Measurements from ENCODE around the gene PTPRD.
"Not testable (repeated sequence)": the region's sequence is repeated elsewhere in the genome, so short reads cannot be mapped to it uniquely, and the experiment has no call there.

Gene PTPRD

GRCh38 chr9:9973062-9973461, 639.7 kb downstream of the PTPRD start:
- no peak for DNase-seq

GRCh38 chr9:9970514-9970913, 642.3 kb downstream of the PTPRD start:
- no peak for DNase-seq

- no peak for DNase-seq
Measured at GRCh38 chr9:9963841-9964240, 649.0 kb downstream of the PTPRD start.

GRCh38 chr9:9961934-9962333, 650.9 kb downstream of the PTPRD start:
- DNase-seq = no peak

DNA sequence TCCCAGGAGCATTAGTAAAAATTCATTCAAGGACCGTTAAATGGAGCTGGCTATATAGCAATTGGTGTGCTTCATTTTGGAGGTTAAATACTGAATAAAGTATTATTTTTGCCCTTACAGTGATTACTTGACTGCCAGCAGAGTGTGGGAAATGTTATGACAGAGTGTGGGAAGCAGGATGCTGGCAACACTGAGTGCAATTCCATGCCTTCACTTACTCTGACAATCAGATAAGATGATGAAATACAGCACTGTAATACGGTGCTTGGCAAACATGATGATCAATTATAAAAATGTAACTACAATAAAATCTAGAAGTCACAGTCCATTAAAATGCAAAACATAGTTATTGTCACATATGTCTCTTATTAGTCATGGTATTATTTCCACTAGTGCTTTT, 651.3 kb downstream of the PTPRD start:
- DNase-seq = no peak

DNA sequence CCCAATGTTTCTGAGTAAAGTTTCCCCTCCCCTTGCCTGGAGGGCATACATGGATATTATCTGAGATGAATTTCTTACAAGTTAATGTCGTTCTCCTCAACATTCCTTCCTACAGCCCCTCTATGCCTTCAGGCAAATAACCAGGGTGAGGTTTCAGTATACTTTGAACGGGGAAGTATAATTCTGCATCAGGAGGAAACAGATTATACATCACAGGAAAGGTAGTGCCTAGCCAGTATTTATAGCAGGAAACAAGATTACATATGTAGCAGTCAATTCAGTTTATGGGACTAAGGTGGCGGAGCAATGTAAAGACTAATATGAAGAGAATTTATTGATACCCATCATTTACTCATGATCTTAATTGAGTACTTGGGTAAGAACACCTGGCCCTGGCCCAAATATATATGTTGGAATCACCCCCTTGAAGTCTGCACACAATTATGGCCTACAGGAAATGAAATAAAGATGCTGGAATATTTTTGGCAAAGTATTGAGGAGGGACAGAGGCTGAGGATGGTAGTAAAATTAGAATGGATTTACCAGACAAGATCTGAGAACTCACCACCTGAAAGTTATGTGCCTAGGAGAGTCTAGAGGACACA, 661.1 kb downstream of the PTPRD start:
- DNase-seq = no peak

- no peak for DNase-seq
Measured at GRCh38 chr9:9950813-9951212, 662.0 kb downstream of the PTPRD start.

DNA sequence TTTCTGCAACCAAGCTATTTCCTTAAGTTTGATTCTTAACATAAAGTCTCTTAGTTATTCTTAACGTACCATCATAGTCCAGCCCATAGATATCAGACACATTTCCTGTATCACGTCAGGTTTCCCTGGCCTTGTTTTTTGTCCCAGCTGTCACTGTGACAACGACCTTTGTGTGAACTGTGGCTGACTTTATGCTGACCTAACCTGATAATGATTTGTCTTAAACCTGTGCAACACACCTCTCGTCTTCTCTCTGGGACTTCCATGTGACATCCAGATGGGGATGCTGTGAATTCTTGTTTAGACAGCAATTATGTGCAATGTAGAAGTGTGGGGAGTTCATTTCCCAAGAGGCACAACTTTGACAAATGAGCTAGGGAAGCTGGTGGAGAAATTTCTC, 662.8 kb downstream of the PTPRD start:
- DNase-seq = no peak

DNA sequence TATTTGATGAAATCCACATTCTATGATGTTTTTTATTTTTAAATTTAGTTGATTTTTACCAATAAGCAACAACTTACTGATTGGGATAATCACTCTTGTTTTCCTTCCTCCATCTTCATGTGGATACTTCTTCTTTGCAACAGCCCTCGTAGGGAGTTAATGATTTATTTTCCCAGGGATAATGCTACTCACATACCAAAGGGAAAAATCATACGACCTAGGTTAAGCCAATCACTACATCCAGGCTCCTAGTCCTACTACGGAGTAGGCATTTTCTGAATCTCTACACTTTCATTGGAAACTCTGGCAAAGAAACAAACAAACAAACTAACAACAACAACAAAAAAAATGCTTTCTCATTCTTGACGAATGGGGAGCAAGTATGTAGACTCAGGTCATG, 663.4 kb downstream of the PTPRD start:
- no peak for DNase-seq

GRCh38 chr9:9945966-9946365, 666.8 kb downstream of the PTPRD start:
- no peak for DNase-seq

DNA sequence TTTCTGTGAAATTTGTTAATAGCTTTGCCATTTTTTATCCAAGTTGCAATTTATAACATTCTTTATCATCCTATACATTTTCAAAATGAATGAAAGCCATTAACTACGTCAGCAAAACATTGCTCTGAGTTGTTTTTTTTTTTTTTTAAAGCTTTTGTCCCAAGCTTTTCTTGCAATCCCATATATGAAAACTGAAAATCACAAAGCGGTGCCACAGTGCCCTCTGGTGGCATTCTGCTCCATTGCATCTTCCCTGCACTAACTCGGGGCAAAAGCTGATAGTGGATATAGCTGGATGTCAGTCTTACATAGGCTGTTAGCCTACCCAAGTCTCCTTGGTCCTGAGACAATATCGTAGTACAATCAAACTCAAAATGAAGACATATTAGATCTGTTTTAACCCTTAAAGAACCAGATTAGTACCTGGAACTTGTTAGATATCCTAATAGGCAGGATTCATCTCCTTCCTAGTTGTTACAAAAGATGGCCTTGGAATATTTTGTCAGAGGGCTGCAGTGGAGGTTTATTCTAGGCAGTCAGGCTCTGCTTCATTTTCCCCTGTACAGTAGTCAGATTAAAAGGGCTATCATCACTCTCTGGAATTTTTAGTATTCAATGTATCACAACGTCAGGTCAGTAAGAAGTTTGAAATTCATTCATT, 669.9 kb downstream of the PTPRD start:
- DNase-seq = peak in 52 of 58 donors; percentile 1 to 75 (median 38)

DNA sequence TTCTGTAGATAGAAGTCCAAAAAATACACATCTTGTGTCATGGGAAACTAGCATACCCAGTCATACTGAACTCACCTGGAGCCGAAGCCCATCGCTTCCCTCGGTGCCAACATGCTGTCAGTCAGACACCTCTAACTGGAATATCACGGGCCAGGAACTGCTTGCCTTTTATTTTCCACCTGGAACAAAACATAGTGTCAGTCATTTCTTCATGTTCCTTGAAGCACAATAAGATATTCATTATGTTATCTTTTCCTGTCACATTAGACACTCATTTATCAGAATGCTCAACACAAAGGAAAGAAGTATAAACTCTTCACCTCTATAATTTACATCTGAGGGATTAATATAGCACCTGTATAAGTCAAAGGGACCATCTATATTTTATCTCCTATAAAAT, 674.4 kb downstream of the PTPRD start:
- no peak for DNase-seq

- not testable (repeated sequence) for DNase-seq
Measured at GRCh38 chr9:9931464-9931863, 681.3 kb downstream of the PTPRD start.

DNA sequence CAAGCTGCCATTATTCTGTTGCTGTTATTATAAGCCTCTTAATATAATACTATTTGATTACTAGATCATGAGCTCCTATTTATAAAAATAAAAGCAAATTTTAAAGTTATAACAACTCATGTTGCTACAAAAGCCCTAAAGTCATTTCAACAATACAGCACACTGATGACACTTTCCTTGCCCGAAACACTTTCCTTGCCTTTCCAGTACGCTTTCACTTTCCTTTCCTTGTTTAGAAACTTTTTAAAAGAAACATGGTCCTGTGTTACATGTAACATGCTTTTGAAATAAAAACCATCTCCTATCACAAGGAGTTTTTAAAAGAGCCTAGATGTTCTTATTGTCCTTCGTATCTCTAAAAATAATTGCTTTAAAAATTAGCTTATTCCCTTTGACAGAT, 688.4 kb downstream of the PTPRD start:
- no peak for DNase-seq

DNA sequence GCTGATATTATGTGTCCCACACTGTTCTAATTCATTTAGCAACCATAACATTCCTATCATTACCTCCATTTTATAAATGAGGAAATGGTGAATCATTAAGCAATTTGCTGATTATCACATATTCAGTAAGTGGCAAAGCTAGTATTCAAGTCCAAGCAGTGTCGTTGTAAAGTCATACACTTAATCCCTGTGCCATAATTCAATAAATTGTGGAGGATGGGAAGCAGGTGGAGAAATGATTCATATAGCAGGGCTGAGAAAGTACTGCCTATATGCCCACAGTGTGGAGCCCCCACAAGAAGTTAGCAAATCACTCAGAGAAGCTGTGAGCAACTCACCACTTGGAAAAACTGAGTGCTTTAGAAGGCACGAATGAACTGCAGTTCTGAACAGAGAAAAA, 691.0 kb downstream of the PTPRD start:
- no peak for DNase-seq

DNA sequence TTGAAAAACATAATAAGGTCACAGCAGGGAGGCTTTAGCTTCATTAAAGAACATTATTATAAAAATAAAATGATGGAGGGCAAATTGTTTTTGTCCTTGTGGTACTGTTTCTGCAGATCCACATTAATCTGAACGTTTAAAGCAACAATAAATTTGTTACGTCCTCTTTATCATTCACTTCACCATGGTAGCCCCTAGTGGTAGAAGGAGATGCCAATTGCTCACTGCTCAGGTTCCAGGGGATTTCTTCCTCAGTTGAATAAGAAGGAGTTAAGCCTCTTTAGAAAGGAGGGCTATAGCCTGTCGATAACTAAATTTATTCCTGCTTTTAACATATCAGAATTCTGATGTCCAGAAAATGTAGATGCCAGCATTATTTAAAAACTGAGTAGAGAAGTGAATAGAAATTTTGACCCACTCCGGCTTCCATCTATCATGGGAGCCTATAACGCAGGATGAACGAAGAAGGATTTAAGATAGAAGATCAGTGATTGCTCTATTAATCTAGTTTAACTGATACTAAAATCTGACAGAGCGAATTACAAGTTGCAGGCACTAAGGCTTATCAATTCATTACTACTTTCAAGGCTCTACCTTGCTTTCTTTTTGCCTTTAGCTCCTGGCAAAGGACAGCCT, 692.3 kb downstream of the PTPRD start:
- peak in 1 of 58 donors; percentile 14 for DNase-seq

DNA sequence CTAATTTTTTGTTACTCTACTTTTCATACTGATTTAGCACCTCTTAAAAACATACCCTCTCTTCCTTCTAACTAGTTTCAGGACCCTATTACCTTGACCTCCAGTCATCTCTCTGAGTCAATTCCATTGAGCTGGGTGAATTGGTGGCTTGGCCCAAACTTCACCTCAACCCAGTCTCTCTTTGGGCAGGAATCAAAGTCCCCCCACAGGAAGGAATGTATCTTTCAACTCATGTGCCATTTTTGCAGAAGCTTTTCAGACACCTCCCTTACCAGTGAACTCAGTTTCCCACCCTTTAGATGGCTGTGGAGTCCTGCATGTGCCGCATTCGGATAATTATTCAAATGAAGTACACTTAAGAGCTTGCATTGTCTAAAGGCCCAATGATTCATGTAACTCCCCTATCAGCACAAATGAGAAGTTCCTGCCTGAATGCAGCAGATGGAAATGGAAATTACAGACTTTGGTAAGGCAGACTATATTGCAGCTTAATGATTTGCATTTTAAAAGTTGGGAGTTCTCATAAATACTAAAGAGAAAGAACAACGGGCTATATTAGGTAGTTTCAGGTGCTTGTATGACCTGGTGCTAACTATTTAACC, 693.5 kb downstream of the PTPRD start:
- DNase-seq = no peak

- no peak for DNase-seq
Measured at GRCh38 chr9:9917400-9917799, 695.4 kb downstream of the PTPRD start.

DNA sequence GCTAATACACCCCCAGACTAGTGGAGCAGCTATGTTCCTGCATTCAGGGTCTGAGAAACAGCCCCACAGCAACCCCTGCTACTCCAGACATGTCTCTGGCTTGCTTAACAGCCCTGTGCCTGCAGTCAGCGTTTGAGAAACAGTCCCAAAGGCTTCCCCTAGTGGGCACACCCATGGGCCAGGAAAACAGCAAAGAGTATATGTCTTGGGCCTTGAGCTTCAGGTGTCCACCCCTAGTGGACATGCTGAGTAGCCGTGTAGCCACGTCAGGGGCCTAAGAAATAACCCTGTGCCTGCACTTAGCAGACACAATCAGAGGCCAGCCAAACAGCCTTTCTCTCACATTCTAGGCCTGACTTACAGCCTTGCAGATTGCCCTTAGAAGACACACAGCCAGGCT, 698.6 kb downstream of the PTPRD start:
- no peak for DNase-seq

GRCh38 chr9:9913276-9913832, 699.4 kb downstream of the PTPRD start:
- no peak for DNase-seq

- no peak for DNase-seq
Measured at GRCh38 chr9:9912459-9912858, 700.3 kb downstream of the PTPRD start.

DNA sequence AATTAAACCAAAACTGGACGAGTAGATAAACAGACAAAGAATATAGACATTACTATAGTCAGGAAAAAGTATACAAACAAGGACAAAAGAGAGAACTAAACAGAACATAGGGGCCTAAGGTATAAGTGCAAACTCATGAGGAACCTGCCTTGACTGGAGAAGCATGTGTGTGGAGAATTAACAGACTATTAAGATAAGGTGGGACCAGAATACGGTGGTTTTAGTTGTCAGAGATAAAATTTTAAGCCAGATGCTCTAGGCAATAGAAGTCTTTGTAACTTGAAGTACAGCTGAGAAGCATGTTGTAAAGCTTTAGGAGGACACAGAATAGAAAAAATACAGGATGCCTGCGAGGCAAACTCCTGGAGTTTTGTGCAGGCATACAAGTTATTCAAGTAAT, 707.1 kb downstream of the PTPRD start:
- no peak for DNase-seq

Data from anterior cingulate cortex (tissue), 58 donors.